Ishikawa (cell line): ENCODE results near the gene TLE5.

Source experiments
- CEBPB ChIP-seq: IDR thresholded peaks from 2 replicates; pipeline ENCODE4 v1.6.1; 2012
- CREB1 ChIP-seq: IDR thresholded peaks from 2 replicates; pipeline ENCODE4 v1.6.1; 2012; ENCODE audit warnings: low read depth
- EGR1 ChIP-seq: IDR thresholded peaks from 2 replicates; pipeline ENCODE4 v1.6.1; 2012
- EP300 ChIP-seq: IDR thresholded peaks from 2 replicates; pipeline ENCODE4 v1.6.1; 2012; ENCODE audit warnings: borderline replicate concordance
- MAX ChIP-seq: IDR thresholded peaks from 2 replicates; pipeline ENCODE4 v1.6.1; 2012
- NFIC ChIP-seq: IDR thresholded peaks from 2 replicates; pipeline ENCODE4 v1.6.1; 2012
- RAD21 ChIP-seq: IDR thresholded peaks from 2 replicates; pipeline ENCODE4 v1.6.1; 2012; ENCODE audit warnings: low read depth
- REST ChIP-seq: IDR thresholded peaks from 2 replicates; pipeline ENCODE4 v1.6.1; 2012; ENCODE audit warnings: low read depth, mild to moderate bottlenecking
- TAF1 ChIP-seq: IDR thresholded peaks from 2 replicates; pipeline ENCODE4 v1.6.1; 2012; ENCODE audit warnings: low read depth, mild to moderate bottlenecking
- TEAD4 ChIP-seq: IDR thresholded peaks from 2 replicates; pipeline ENCODE4 v1.6.1; 2012
- USF1 ChIP-seq: IDR thresholded peaks from 2 replicates; pipeline ENCODE4 v1.6.1; 2012
- YY1 ChIP-seq: IDR thresholded peaks from 2 replicates; pipeline ENCODE4 v1.6.1; 2012; ENCODE audit warnings: low read depth

GRCh38 chr19:3039641-3040077, 22.6 kb downstream of the TLE5 start:
- TF ChIP-seq MAX (no peak), YY1 (no peak), USF1 (no peak), TAF1 (no peak), RAD21 (no peak), EP300 (no peak), NFIC (no peak), CREB1 (no peak), REST (no peak), EGR1 (no peak), CEBPB (no peak), TEAD4 (no peak)
